ENCODE results near the gene ZNF154.

The ZNF154 gene

GRCh38 chr19:57665261-57665806 lies 43.7 kb downstream of the ZNF154 start:
- H3K4me3 ChIP-seq (ENCODE audit: low read depth, low read length, poor library complexity, severe bottlenecking): no peak overlapping the region
- no peaks in the 10 kb centered on the region for H3K79me2 ChIP-seq (ENCODE audit: insufficient read depth, low read length)
- no peaks in the 10 kb centered on the region for H3K9me3 ChIP-seq (ENCODE audit: low read length)
- H3K4me1 ChIP-seq (ENCODE audit: insufficient read depth, low read length, severe bottlenecking): no peaks in the 10 kb centered on the region
- no peaks in the 10 kb centered on the region for H3K9me2 ChIP-seq (ENCODE audit: low read depth, low read length)
- TF ChIP-seq CTCF (IDR thresholded peaks at IDR 0.05; ENCODE audit: low read length) (no peak), EZH2 (IDR thresholded peaks at IDR 0.05; ENCODE audit: borderline replicate concordance, low read length) (no peak)
- no peak overlapping the region for H3K4me2 ChIP-seq (ENCODE audit: low read length)
- H4K20me1 ChIP-seq (ENCODE audit: insufficient read depth, low read length): no peaks in the 10 kb centered on the region
- H3K9ac ChIP-seq (ENCODE audit: low read length): no peak overlapping the region
- no peak overlapping the region for H2AFZ ChIP-seq (ENCODE audit: low read length)
- H3K27me3 ChIP-seq (ENCODE audit: insufficient read depth, low read length): no peaks in the 10 kb centered on the region
- H3K27ac ChIP-seq (ENCODE audit: low read depth, low read length, poor library complexity, severe bottlenecking): no peak overlapping the region
- H3K36me3 ChIP-seq (ENCODE audit: insufficient read depth, low read length): no peaks in the 10 kb centered on the region
- H3F3A ChIP-seq (ENCODE audit: insufficient read depth, low read length): no peaks in the 10 kb centered on the region

- Histone ChIP-seq H3K9me2 (ENCODE audit: low read depth, low read length) (no peaks in the 10 kb centered on the region), H4K20me1 (ENCODE audit: insufficient read depth, low read length) (no peaks in the 10 kb centered on the region), H3K36me3 (ENCODE audit: insufficient read depth, low read length) (no peaks in the 10 kb centered on the region), H3K27me3 (ENCODE audit: insufficient read depth, low read length) (no peaks in the 10 kb centered on the region), H3K4me3 (ENCODE audit: low read depth, low read length, poor library complexity, severe bottlenecking) (no peak overlapping the region), H3K79me2 (ENCODE audit: insufficient read depth, low read length) (no peaks in the 10 kb centered on the region), H3K4me1 (ENCODE audit: insufficient read depth, low read length, severe bottlenecking) (no peaks in the 10 kb centered on the region), H3K4me2 (ENCODE audit: low read length) (no peak overlapping the region), H2AFZ (ENCODE audit: low read length) (no peak overlapping the region), H3K9ac (ENCODE audit: low read length) (no peak overlapping the region), H3F3A (ENCODE audit: insufficient read depth, low read length) (no peaks in the 10 kb centered on the region), H3K27ac (ENCODE audit: low read depth, low read length, poor library complexity, severe bottlenecking) (no peak overlapping the region), H3K9me3 (ENCODE audit: low read length) (no peaks in the 10 kb centered on the region)
- TF ChIP-seq EZH2 (IDR thresholded peaks at IDR 0.05; ENCODE audit: borderline replicate concordance, low read length): no peak
- TF ChIP-seq CTCF (IDR thresholded peaks at IDR 0.05; ENCODE audit: low read length): no peak
These were observed 44.5 kb downstream of the ZNF154 start for GRCh38 chr19:57664269-57665127.

GRCh38 chr19:57656346-57656745 lies 52.7 kb downstream of the ZNF154 start:
- Histone ChIP-seq H3K27me3 (ENCODE audit: insufficient read depth, low read length) (no peaks in the 10 kb centered on the region), H4K20me1 (ENCODE audit: insufficient read depth, low read length) (no peaks in the 10 kb centered on the region), H3K79me2 (ENCODE audit: insufficient read depth, low read length) (no peaks in the 10 kb centered on the region), H3K9me3 (ENCODE audit: low read length) (0 out of 2 replicates have a peak, but pooled peaks cover 3% of the 10 kb centered on the region), H3K4me2 (ENCODE audit: low read length) (no peak overlapping the region), H3K9me2 (ENCODE audit: low read depth, low read length) (no peaks in the 10 kb centered on the region), H3K36me3 (ENCODE audit: insufficient read depth, low read length) (no peaks in the 10 kb centered on the region), H3K4me1 (ENCODE audit: insufficient read depth, low read length, severe bottlenecking) (no peaks in the 10 kb centered on the region), H3K4me3 (ENCODE audit: low read depth, low read length, poor library complexity, severe bottlenecking) (no peak overlapping the region), H3K9ac (ENCODE audit: low read length) (no peak overlapping the region), H3K27ac (ENCODE audit: low read depth, low read length, poor library complexity, severe bottlenecking) (no peak overlapping the region), H2AFZ (ENCODE audit: low read length) (no peak overlapping the region), H3F3A (ENCODE audit: insufficient read depth, low read length) (no peaks in the 10 kb centered on the region)
- no peak for TF ChIP-seq CTCF (IDR thresholded peaks at IDR 0.05; ENCODE audit: low read length)

All from OCI-LY1 (cell line).